NCI-H2196 (cell line): Measurements from ENCODE around the gene DENND2A.
A peak's percentile ranks its signal among the peaks of the same experiment; 100 is the strongest.
"Not testable (repeated sequence)": the region's sequence is repeated elsewhere in the genome, so short reads cannot be mapped to it uniquely, and the experiment has no call there.

Experiments
- DNase-seq: peaks from one replicate; lab custom pipeline; 2025; ENCODE audit not compliant: unreplicated experiment; lab: John Stamatoyannopoulos, UW

DENND2A gene

DNA sequence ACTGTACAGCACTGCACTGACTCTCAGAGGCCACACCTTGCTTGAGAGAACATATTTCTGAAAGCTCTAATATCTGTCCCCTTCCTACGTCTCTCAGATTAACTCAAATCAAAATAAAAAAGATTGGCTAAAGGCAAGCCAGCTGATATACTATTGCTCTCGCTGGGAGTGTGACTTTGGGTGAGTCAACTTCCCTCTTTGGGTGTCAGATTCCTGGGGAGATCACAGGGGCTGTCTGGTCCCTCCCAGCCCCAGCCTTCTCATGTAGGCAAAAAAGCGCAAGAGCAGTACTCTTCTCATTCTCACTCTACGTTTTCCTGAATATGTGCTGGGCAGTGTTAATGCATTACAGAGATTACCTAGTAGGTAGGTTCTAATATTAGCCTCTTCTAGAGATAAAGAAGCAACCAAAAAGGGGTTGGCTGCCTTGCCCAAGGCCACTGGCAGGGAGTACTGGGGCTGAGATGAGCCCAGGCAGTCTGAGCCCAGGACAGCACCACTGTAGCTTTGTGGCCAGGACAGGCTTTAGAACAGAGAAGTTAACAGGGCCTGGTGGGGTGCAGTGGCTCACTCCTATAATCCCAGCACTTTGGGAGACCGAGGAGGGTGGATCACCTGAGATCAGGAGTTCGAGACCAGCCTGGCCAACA lies 9.1 kb upstream of the DENND2A start:
- no peak for DNase-seq

DNA sequence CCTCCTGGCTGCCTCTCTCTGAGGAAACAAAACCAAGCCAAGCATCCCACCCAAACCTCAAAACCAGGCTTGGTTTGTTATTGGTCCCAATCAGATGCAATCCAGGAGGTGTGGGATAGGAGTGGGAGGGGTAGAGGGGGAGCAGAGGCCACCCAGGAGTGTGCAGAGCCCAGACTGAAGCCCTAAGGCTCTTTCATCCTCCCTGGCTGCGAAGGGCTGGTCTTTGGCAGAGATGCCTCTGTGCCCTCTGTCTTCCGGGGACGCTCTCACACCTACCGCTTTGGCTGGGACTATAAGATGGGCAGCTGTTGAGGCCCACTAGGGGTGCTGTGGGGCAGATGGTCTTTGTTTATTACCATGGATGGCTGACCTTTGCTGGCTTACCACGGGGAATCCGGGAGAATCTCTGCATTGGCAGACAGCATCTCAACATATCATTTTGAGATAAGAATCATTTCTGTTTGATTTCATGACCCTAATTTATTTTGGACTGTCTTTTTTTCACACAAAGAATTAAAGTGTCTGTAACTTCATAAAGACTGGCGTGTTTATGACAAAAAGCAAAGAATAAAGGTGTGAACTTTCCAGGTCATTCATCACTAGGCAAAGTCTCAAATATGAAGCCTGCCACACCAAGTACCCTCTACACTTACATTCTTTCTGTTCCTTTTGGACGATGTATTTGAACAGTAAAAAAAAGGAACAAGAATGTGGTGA lies 6.5 kb upstream of the DENND2A start:
- DNase-seq: peak; percentile 35

DNA sequence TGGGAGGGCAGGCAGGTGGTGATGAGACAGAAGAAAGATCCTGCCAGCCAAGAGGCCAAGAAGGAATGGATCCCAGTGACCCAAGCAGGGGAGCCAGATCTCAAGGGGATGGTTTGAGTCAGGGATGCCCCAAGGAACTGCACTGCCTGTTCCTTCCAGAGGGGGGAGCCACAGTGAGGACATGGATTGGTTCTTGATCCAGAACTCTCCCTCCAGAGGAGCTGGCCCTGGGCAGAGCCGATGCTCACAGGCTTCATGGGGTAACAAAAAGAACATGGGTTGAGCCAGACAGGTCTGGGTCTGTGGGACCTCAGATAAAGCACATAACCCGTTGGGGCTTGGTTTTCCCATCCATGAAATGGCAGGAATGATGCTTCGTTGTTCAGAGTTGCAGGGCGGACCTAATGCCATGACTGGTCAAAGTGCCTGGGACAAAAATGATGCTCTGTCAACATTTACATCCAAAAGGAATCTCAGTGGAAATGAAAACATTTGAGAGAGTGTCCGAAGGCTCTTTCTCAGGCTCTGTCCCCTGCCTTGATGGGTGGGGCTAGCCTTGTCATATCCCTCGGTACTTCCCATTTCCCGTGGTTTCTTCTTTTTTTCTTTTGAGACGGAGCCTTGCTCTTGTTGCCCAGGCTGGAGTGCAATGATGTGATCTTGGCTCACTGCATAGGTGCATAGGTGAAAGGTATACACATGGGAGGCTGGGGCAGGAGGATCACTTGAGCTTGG lies 4.7 kb upstream of the DENND2A start:
- DNase-seq: peak; percentile 11

DNA sequence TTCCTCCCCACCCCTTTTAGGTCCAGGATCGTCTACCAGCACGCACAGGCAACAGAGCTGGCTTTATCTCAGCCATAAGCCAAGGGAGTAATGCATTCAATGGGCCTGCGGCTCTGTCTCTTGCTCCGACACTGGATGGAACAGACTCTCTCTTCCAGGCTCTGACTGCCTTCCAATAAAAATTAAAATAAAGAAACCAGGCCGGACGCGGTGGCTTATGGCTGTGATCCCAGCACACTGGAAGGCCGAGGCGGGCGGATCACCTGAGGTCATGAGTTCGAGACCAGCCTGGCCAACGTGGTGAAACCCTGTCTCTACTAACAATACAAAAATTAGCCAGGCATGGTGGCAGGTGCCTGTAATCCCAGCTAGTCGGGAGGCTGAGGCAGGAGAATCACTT lies 4.1 kb upstream of the DENND2A start:
- not testable (repeated sequence) for DNase-seq

DNA sequence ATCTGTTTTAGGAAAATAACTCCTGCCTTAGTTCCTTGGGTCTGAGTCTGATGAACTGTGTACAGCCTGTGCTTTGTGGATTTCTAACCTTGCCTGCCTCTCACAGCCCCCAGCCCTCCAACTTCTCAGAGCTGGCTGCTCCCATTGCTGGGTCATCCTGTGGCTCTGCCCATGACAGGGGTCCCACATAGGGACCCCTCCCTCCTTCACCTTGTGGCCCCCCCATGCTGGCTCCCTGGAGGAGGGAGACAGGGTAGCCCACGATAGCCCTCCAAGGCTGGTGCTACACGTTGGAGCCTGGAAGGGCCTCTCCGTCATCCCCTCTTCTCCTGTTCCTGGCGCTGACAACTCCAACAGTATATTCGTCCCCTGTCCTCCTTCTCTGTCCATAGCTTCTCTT lies 2.8 kb upstream of the DENND2A start:
- DNase-seq: no peak

DNA sequence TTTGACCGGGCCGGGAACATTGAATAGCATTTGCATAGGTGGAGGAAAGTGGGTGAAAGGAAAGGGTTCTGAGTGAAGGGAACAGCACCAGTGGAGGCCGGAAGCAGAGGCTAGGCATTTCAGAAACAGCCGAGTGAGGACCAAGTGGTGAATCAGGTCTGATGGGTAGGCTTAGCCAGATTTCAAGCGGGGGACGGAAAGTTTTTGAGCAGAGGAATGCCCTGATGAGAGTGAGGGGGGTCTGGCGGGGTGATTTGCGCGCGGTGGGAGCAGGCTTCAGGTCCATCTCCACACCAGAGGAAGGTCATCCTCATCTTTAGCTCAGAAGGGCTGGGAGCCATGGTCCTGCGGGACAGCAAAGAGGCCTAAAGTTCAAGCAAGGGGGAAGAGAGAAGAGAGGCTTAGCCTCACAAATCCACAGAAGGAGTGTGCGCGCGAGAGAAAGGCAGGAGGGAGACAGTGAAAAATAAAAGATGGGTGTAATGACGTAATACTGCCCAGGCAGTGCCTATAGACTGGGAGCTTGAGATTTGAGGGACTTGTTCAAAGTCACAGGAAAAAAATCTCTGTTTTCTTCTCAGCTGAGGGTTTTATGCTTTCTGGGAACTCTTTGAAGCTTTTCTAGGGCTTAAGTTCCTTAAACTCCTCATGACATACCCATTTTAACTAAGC lies 1.0 kb upstream of the DENND2A start:
- no peak for DNase-seq

DNA sequence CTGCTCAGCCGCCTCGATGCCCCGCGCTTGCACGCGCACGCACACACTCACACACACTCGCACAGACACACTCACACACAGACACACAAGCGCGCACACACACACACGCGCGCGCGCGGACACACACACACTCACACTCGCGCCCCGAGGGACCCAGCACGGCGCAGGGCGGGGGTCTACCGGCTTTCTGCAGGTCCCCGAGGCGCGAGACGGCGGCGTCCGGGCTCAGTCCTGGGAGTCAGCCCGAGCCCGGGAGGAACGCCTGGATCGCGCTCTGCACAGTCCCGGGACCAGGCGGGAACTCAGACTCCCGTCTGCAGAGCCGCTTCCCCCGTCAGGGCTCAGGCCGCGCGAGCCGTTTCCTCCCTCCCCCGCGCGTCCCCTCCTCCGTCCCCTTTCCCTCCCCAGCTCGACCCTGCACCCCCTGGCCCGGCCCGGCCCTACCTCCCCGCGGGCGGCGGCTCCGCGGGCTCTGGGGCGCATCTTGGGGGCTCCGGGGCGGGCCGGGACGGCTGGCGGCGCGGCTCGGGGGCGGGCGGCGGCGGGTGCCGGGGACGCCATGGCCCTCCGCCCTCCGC lies 464 bp downstream of the DENND2A start:
- DNase-seq: peak; percentile 16

DNA sequence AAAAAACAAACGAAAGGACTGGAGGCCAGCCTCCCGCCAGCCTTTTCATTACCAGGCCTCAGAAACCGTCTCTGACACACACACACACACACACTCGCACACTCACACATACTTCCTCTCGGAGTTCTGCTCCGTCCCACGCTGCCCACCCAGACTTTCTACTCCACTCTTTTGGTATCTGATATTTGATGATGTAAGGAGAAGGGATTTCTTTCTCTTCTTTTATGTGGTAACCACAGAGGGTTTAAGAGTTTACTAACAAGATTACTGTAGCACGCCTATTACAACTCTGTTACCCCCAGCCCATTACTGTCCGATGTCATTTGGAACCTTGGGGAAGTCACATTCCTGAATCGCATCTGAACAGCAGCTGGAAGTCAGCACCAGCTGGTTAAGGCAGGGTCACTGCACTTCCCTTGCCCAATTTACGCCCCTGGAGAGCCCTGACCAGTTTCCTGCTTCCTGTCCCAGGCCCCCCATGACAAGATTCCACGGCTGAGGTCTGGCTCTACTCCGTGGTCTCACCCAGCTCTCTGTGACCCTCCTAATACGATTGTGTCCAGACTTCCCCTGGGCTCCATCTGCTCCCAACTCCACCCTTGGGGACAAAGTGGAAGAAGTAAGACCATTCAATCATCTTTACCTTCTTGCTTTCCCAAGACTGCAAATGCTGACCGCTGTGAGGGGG lies 1.1 kb downstream of the DENND2A start:
- DNase-seq: no peak

DNA sequence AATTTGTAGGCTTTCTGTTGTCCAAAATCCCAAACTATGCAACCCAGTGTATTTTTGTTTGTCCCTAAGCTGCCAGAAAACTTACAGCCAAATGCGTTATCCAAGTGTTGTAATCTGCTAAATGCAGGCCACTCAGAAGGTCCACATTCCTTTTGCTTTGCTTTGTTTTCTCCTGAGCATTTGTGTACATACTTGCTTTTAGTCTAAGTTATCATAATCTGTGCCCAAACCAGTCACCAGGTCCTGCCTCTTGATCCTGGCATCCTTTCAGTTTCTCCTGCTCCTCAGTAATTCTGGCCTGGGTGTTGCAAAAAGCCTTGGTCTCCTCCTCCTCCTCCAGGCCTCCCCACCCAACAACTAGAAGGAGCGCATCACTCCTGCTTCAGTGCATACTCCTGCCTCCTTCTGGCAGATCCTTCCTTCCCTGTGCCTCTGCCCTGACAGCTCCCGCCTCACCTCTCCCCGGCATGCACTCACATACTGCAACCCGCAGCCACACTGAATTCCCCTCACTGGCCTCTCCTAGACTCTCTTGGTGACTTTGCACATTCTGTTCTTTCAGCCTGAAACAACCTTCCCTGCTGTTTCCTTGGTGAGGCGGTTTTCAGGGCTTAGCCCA lies 2.3 kb downstream of the DENND2A start:
- no peak for DNase-seq

DNA sequence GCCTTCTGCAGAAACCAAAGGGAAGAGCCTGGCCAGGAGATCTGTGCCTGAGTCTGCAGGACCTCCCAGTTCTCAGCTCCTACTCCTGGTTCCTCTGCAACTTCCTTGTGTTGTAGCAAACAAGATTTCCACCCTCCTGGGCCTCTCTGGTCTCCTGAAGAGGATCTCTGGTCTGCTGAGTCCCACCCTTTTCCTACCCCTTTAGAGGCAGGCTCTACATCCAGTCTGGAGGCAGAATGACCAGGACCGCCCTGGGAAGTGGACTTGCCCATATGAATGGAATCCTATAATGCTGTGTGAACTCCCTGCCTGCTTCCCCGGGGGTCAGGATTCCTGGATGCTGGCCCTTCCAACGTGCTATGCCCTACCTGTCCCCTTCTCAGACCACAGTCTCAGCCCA lies 3.2 kb downstream of the DENND2A start:
- no peak for DNase-seq

DNA sequence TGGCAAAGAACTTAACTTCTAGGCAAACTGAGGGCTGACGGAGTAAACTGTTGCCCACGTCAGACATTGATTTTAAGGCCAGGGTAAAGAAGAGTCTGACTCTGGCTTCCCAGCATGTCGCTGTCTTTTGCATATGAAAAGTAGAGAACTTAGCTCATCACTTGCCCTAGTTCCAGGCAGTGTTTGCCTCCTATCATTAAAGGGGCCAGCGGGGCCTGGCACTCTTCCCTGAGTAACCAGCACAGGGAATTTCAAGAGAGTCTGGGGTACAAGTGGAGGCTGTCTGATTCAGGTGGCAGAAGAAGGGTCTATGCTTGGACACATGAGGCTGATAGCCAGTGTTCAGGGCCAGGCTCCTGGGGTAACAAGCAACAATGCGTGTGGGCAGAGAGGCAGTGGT lies 4.8 kb downstream of the DENND2A start:
- DNase-seq: no peak

DNA sequence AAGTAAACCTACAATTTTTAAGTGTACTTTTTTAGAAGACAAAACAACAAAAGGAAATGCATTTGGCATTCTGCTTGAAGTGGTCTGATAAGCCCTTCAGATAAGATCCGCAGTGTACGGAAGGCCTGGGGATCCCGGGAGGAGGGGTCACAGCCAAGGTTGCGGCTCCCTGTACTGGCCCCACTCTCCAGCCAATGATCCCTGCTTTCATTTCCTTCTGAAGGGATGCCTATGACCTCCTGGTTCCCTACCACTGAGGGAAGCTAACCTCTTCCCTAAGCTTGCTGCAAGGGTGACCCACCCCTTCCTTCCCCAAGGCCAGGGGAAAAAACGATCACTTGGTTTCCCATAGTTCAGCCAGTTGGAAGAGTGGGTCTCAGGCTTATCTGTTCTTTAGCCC lies 5.3 kb downstream of the DENND2A start:
- no peak for DNase-seq

DNA sequence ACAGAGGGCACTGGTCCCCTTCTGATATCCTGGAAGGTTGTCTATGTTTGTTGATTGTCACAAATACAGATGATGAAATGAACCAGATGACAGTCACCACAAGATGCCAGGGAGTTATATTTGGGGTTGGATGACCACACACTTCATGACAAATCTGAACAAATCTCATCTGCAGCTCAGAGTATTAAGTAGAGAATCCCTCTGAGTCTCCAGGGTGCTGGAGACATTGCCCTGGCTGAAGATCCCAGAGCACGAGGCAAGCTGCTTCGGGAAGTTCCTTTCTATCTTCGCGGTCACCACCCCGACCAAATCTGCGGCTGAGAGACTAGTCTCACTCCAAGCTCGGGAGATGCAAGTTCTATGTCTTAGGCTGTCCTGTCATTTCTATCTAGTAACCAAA lies 9.0 kb downstream of the DENND2A start:
- no peak for DNase-seq

DNA sequence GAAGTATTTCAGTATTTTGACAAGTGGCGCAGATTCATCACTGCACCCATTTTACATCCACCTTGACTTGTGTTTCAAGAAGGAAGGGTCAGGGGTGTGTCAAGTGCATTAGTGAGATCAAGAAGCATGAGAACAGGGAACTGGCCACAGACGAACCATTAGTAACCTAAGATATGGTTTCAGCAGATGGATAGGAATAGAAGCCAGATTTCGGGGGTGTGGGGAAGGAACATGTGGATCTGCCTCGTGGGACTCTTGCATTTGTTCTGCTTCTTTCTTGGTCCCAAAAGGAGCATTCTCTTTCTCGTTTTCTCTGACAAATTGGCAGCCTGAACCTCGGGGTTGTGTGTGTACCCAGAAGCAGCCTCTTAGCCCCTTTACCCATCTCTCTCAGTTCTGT lies 9.6 kb downstream of the DENND2A start:
- no peak for DNase-seq

DNA sequence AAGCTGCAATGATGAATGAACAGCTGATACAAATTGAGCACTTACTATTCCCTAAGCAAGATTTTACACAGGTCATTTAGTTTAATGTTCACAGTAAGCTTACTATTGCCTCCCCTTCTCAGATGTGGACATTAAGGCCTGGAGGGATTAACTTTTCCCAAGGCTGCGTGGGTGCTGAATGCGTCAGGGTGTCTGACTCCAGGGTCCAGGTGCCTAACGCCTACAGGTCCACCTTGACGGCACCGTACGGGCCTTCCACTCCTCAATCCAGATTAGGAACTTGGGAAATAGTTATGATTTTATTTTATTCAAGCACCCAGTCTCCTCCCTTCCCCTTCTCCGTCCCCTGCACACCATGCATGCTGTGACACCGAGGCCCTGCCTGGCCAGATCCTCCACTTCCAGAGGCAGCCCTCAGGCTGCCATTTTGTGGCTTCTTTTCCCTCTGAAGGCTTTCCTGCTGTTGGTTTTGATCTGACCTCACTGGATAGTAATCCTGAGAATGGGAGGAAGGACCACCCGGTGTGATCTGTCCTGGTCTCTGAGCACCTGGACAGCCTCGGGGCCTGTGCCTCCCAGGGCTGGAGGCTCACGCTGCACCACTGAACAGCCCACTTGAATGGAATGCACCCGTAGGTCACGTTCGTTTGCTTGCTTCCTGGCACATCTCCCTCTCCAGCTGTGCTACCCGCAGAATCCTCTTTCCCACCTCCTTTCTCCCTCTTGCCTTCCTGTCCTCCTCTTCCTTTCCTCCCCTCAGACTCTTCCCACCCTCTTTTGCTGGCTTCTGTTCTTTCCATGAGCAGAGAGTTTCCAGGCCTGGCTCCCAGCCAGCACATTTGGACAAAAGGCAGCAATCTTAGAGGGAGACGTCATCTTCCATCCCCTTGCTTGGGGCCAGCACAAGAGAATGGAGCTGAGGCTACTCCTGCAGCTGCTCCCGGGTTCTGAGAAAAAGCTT lies 14.4 kb downstream of the DENND2A start:
- peak; percentile 24 for DNase-seq

DNA sequence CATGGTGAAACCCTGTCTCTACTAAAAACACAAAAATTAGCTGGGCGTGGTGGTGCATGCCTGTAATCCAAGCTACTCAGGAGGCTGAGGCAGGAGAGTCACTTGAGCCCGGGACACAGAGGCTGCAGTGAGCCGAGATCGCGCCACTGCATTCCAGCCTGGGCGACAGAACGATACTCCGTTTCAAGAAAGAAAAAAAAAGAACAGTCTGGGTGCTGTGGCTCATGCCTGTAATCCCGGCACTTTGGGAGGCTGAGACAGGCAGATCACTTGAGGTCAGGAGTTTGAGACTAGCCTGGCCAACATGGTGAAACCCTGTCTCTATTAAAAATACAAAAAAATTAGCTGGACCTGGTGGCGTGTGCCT lies 15.4 kb downstream of the DENND2A start:
- DNase-seq: not testable (repeated sequence)

DNA sequence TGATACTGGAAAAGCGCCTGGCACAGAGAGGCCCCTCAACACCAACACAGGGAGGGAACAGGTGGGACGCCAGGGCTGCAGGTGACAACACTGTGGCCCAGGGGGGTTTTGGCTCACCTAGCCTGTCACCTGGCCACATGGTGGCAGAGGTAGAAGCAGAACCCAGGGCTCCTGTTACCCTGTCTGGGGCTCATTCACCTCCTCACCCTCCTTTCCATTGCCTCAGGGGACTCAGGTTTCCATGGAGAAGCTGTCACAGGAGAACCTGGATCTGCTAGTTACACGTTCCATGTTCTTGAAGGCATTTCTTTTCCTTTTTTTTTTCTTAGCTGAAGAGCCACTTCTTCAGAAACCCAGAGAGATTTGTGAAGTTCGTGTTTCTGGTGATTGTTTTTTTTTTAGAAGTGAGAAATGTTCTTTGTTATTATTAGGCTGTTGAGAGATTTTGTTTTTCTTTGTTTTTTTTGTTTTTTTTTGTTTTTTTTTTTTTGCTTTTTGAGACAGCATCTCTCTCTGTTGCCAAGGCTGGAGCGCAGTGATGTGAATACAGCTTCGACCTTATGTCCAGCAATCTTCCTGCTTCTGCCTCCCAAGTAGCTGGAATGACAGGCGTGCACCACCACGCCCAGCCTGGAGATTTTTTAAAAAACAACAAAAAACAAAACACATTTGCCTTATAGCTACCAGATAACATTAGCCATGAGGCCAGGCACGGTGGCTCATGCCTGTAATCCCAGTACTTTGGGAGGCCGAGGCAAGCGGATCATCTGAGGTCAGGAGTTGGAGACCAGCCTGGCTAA lies 16.0 kb downstream of the DENND2A start:
- peak; percentile 15 for DNase-seq

DNA sequence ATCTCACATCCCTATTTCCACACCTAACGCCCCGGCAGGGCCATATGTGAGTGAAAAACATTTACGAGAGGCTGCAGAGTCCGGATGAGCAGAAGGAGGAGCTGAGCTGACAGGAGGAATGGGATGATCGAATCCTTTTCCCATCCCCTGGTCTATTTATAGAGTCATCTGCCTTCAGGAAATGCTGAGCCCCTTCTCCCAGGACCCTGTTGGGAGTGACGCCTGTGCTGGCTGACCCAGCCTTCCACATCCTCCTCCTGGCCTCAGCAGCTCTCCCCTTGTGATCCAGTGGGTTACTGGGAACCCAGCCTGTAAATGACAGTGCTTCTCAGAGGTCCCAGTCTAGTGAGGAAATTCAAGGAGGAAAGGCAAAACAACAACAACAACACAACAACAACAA lies 16.6 kb downstream of the DENND2A start:
- no peak for DNase-seq
